Endothelial cell (in vitro differentiated cells): ENCODE data around the gene CD53. TPM values are rescaled to one million over a fixed set of nuclear protein-coding genes. Genes with fewer than 3 reads are reported as not detected.
"Not testable (repeated sequence)": the region's sequence is repeated elsewhere in the genome, so short reads cannot be mapped to it uniquely, and the experiment has no call there.

ENCODE experiments used
- DNase-seq: peaks from one replicate; pipeline ENCODE4 v3.0.0; 2021; ENCODE audit warnings: low spot score
- H3K27ac Mint-ChIP-seq: one replicate; pipeline ENCODE4 v1.8.0; 2021; ENCODE audit warnings: mixed read lengths, inconsistent platforms; ENCODE audit not compliant: unreplicated experiment
- H3K27me3 Mint-ChIP-seq: one replicate; pipeline ENCODE4 v1.8.0; 2021; ENCODE audit warnings: mild to moderate bottlenecking, moderate library complexity, mixed read lengths, inconsistent platforms; ENCODE audit not compliant: unreplicated experiment
- H3K36me3 Mint-ChIP-seq: one replicate; pipeline ENCODE4 v1.8.0; 2021; ENCODE audit warnings: mild to moderate bottlenecking, low read depth, mixed read lengths, inconsistent platforms; ENCODE audit not compliant: unreplicated experiment
- H3K4me1 Mint-ChIP-seq: one replicate; pipeline ENCODE4 v1.8.0; 2021; ENCODE audit warnings: mild to moderate bottlenecking, mixed read lengths, inconsistent platforms; ENCODE audit not compliant: unreplicated experiment
- H3K4me3 Mint-ChIP-seq: one replicate; pipeline ENCODE4 v1.8.0; 2021; ENCODE audit warnings: mild to moderate bottlenecking, mixed read lengths, inconsistent platforms; ENCODE audit not compliant: unreplicated experiment
- H3K9me3 Mint-ChIP-seq: one replicate; pipeline ENCODE4 v1.8.0; 2021; ENCODE audit warnings: mixed read lengths, inconsistent platforms; ENCODE audit not compliant: unreplicated experiment
- CTCF ChIP-seq: fragments of 200-600 bp; sonication (generic); IDR thresholded peaks from one replicate; pipeline ENCODE4 v1.5.0; 2021; ENCODE audit warnings: antibody characterized with exemption; ENCODE audit not compliant: unreplicated experiment
- long read RNA-seq: library from polyadenylated mRNA; unstranded; transcript quantifications from one replicate; pipeline ENCODE4 v2.0.0, GENCODE V29; 2020; ENCODE audit not compliant: unreplicated experiment
- total RNA-seq: library from RNA; stranded (reverse); fragmentation: NEBNext Ultra II Directional; extraction: Animal tissue kit (Norgen Biotek cat#: 25700); gene quantifications from one replicate; pipeline ENCODE4 v1.2.1, GENCODE V29; 2021; ENCODE audit not compliant: unreplicated experiment

The CD53 gene
- 20.6 TPM for total RNA-seq
- long read RNA-seq, transcript CD53-201 (8 exons, 1,505 nt) = major isoform, 10 of 17 reads
- long read RNA-seq, partial matches to known transcripts = 0 of 17 reads
- long read RNA-seq, other reads (novel, unspliced or antisense) = 7 of 17 reads

- peaks cover 28% of the 10 kb centered on the region for H3K4me1 Mint-ChIP-seq
- DNase-seq = no peak
- H3K36me3 Mint-ChIP-seq = no peaks in the 10 kb centered on the region
- H3K9me3 Mint-ChIP-seq = no peaks in the 10 kb centered on the region
- H3K4me3 Mint-ChIP-seq = peak within 1 kb of the TSS; percentile 44
- TF ChIP-seq CTCF = no peak
- no peaks in the 10 kb centered on the region for H3K27me3 Mint-ChIP-seq
- H3K27ac Mint-ChIP-seq = peak within 1 kb of the TSS; percentile 68
Observed at GRCh38 chr1:110872745-110873720, at the start of gene CD53. Gene CD53, plus strand, starts transcription at chr1:110873148. Its CDS starts 18,261 bp downstream, at chr1:110891409.

- no peaks in the 10 kb centered on the region for H3K4me1 Mint-ChIP-seq
- no peaks in the 10 kb centered on the region for H3K27me3 Mint-ChIP-seq
- no peaks in the 10 kb centered on the region for H3K9me3 Mint-ChIP-seq
- TF ChIP-seq CTCF = no peak
- DNase-seq = no peak
- no peak overlapping the region for H3K4me3 Mint-ChIP-seq
- H3K36me3 Mint-ChIP-seq = no peaks in the 10 kb centered on the region
- H3K27ac Mint-ChIP-seq = no peak overlapping the region
Observed at GRCh38 chr1:110824192-110824591, 48.8 kb upstream of the CD53 start.

- no peaks in the 10 kb centered on the region for H3K4me1 Mint-ChIP-seq
- peak; percentile 17 for DNase-seq
- H3K27ac Mint-ChIP-seq = no peak overlapping the region
- H3K36me3 Mint-ChIP-seq = no peaks in the 10 kb centered on the region
- no peaks in the 10 kb centered on the region for H3K27me3 Mint-ChIP-seq
- H3K4me3 Mint-ChIP-seq = no peak overlapping the region
- peak; percentile 75 for TF ChIP-seq CTCF
- H3K9me3 Mint-ChIP-seq = no peaks in the 10 kb centered on the region
Observed at GRCh38 chr1:110829955-110830553, 42.9 kb upstream of the CD53 start.

GRCh38 chr1:110833779-110834178, 39.2 kb upstream of the CD53 start:
- not testable (repeated sequence) for H3K4me3 Mint-ChIP-seq, H3K27ac Mint-ChIP-seq, H3K27me3 Mint-ChIP-seq, H3K4me1 Mint-ChIP-seq, DNase-seq, H3K9me3 Mint-ChIP-seq, H3K36me3 Mint-ChIP-seq

GRCh38 chr1:110846861-110847260, 26.1 kb upstream of the CD53 start:
- no peaks in the 10 kb centered on the region for H3K4me1 Mint-ChIP-seq
- no peak for TF ChIP-seq CTCF
- no peaks in the 10 kb centered on the region for H3K9me3 Mint-ChIP-seq
- no peak overlapping the region for H3K27ac Mint-ChIP-seq
- no peak for DNase-seq
- H3K36me3 Mint-ChIP-seq = no peaks in the 10 kb centered on the region
- H3K27me3 Mint-ChIP-seq = no peaks in the 10 kb centered on the region
- no peak overlapping the region for H3K4me3 Mint-ChIP-seq
